ENCODE data around the gene SIT1.

SIT1 gene

GRCh38 chr9:35675732-35676392, 25.1 kb upstream of the SIT1 start:
- TF ChIP-seq GATA2 (IDR thresholded peaks at IDR 0.05; ENCODE audit: low read depth, low read length) (no peak), GATA3 (IDR thresholded peaks at IDR 0.05; ENCODE audit: low read depth, low read length) (no peak)

DNA sequence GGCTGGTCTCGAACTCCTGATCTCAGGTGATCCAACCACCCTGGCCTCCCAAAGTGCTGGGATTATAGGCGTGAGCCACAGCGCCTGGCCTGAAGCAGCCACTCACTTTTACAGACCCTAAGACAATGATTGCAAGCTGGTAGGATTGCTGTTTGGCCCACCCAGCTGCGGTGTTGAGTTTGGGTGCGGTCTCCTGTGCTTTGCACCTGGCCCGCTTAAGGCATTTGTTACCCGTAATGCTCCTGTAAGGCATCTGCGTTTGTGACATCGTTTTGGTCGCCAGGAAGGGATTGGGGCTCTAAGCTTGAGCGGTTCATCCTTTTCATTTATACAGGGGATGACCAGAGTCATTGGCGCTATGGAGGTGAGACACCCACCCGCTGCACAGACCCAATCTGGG, 24.5 kb upstream of the SIT1 start:
- TF ChIP-seq GATA2 (IDR thresholded peaks at IDR 0.05; ENCODE audit: low read depth, low read length) (no peak), GATA3 (IDR thresholded peaks at IDR 0.05; ENCODE audit: low read depth, low read length) (no peak)

DNA sequence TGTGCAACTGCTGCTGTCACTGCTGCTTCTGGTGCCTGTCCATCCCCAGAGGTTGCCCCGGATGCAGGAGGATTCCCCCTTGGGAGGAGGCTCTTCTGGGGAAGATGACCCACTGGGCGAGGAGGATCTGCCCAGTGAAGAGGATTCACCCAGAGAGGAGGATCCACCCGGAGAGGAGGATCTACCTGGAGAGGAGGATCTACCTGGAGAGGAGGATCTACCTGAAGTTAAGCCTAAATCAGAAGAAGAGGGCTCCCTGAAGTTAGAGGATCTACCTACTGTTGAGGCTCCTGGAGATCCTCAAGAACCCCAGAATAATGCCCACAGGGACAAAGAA, 23.3 kb upstream of the SIT1 start:
- no peak for TF ChIP-seq GATA2 (IDR thresholded peaks at IDR 0.05; ENCODE audit: low read depth, low read length)
- TF ChIP-seq GATA3 (IDR thresholded peaks at IDR 0.05; ENCODE audit: low read depth, low read length): no peak

DNA sequence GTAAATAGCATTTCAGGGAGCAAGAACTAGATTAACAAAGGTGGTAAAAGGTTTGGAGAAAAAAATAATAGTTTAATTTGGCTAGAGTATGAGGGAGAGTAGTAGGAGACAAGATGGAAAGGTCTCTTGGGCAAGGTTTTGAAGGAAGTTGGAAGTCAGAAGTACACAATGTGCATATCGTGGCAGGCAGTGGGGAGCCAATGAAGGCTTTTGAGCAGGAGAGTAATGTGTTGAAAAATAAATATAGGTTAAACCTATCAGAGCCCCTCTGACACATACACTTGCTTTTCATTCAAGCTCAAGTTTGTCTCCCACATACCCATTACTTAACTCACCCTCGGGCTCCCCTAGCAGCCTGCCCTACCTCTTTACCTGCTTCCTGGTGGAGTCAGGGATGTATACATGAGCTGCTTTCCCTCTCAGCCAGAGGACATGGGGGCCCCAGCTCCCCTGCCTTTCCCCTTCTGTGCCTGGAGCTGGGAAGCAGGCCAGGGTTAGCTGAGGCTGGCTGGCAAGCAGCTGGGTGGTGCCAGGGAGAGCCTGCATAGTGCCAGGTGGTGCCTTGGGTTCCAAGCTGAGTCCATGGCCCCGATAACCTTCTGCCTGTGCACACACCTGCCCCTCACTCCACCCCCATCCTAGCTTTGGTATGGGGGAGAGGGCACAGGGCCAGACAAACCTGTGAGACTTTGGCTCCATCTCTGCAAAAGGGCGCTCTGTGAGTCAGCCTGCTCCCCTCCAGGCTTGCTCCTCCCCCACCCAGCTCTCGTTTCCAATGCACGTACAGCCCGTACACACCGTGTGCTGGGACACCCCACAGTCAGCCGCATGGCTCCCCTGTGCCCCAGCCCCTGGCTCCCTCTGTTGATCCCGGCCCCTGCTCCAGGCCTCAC, 22.6 kb upstream of the SIT1 start, which contains the start of gene CA9:
Gene CA9 (plus strand): TSS at position 797 of the 893 bp plus-strand sequence. CDS start 32 bp downstream, at position 829.
- no peak for TF ChIP-seq GATA2 (IDR thresholded peaks at IDR 0.05; ENCODE audit: low read depth, low read length)
- no peak for TF ChIP-seq GATA3 (IDR thresholded peaks at IDR 0.05; ENCODE audit: low read depth, low read length)

DNA sequence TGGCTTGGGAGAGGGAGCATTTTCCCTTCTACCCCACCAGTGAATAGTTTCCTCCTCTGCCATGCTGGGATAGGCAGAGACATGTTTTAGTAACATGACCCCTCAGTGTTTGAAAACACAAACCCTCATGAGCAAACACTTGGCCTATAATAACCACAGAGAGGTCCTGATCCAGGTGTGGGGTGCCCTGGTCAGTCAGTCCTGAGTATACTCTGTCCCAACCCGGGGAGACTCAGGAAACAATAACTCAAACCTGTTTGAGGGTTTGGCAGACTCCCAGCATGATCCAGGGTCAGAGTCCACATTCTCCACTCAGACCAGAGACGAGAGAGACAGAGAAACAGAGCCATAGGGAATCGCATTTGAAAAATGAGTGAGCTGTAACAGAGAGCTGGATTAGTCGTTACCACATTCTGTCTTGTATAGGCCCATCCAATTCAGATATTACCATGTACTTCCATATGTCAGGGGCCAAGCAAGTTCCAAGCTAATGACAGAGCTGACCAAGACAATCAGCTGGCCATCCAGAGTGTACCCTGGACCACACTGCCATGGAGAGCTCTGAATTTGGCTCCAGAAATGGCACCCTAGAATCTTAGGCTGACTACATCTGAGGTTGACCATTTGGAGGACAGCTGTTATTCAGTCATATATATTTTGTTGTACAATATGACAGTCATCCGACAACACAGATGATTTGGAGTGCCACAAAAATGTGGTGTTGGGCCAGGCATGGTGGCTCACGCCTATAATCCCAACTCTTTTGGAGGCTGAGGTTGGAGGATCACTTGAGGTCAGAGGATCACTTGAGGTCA, 18.8 kb upstream of the SIT1 start:
- TF ChIP-seq GATA2 (IDR thresholded peaks at IDR 0.05; ENCODE audit: low read depth, low read length) (no peak), GATA3 (IDR thresholded peaks at IDR 0.05; ENCODE audit: low read depth, low read length) (no peak)

DNA sequence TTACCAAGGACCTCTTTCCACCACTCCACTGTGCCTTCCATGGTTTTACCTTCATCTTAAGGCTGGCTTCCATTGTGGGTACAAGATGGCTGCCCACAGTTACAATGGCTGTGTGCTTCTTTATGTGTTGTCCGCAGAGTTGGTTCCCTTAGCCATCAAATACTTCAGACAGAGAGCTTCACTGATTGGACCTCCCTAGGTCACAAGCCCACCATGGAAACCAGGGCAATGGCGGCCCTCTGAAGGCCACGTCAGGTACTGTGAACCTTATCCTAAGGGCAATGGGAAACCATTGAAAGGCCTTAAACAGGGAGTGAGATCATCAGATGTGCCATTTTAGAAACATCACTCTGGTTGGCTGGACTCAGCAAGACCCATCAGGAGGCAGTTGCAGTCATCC, 17.2 kb upstream of the SIT1 start:
- TF ChIP-seq GATA3 (IDR thresholded peaks at IDR 0.05; ENCODE audit: low read depth, low read length): no peak
- TF ChIP-seq GATA2 (IDR thresholded peaks at IDR 0.05; ENCODE audit: low read depth, low read length): no peak

DNA sequence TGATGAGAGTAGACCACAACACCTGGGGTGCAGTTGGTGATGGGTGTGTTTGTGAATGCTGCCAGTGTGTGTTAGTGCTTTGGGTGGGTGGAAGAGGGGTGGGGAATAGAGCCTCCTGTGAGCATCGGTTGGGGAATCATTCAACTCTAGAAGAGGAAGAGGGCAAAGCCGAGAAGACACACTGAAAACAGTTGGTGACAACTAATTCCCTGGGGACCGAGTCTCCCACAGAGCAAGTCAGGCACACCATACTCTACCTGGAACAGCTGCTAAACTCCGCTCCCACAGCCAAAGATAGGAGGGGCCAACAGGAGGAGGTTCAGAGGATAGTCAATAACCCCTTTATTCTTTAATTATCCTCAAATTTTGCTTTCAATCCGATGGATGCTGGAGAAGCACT, 15.8 kb upstream of the SIT1 start:
- TF ChIP-seq GATA2 (IDR thresholded peaks at IDR 0.05; ENCODE audit: low read depth, low read length): no peak
- no peak for TF ChIP-seq GATA3 (IDR thresholded peaks at IDR 0.05; ENCODE audit: low read depth, low read length)

- TF ChIP-seq GATA3 (IDR thresholded peaks at IDR 0.05; ENCODE audit: low read depth, low read length) (no peak), GATA2 (IDR thresholded peaks at IDR 0.05; ENCODE audit: low read depth, low read length) (no peak)
These were observed 15.3 kb upstream of the SIT1 start for GRCh38 chr9:35666045-35666444.

DNA sequence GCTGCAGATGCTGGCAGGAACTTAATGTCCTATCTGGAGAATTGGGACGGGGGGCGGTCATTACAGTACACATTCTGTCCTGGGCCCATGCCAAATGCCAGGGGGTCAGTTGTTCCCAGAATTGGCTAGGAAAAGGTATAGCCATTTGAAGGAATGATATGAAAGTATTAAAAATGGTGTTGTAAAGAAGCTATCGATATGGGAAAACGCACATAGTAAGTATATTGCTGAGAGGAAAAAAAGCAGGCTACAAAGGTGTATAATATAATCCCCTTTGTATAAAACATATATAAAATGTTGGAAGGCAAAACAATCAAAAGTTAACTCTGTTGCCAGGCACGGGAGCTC, 14.7 kb upstream of the SIT1 start:
- TF ChIP-seq GATA2 (IDR thresholded peaks at IDR 0.05; ENCODE audit: low read depth, low read length) (no peak), GATA3 (IDR thresholded peaks at IDR 0.05; ENCODE audit: low read depth, low read length) (no peak)

GRCh38 chr9:35664531-35665470, 14.1 kb upstream of the SIT1 start, which contains the start of gene ARHGEF39:
ARHGEF39 (minus strand) TSS chr9:35665195; CDS start chr9:35665169, 26 bp downstream.
- TF ChIP-seq GATA3 (IDR thresholded peaks at IDR 0.05; ENCODE audit: low read depth, low read length): no peak
- TF ChIP-seq GATA2 (IDR thresholded peaks at IDR 0.05; ENCODE audit: low read depth, low read length): no peak

DNA sequence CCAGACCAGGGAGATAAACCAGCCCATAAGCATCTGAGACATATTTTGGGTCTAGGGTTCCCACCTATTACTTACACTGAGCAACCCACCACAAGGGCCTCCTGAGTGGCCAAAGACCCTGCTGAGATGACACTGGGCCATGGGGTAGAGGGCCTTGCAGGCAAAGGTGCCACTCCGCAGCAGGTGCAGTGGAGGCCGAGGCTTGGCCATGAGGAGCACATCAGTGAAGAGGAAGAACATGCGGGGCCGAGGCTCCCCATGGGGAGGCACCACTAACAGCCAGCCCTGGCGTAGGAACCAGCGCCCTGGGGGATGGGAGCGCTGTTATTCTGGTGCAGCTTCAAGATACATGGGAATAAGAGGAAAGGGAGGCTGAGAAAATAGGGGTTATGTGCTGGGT, 11.7 kb upstream of the SIT1 start:
- TF ChIP-seq GATA2 (IDR thresholded peaks at IDR 0.05; ENCODE audit: low read depth, low read length) (no peak), GATA3 (IDR thresholded peaks at IDR 0.05; ENCODE audit: low read depth, low read length) (no peak)

DNA sequence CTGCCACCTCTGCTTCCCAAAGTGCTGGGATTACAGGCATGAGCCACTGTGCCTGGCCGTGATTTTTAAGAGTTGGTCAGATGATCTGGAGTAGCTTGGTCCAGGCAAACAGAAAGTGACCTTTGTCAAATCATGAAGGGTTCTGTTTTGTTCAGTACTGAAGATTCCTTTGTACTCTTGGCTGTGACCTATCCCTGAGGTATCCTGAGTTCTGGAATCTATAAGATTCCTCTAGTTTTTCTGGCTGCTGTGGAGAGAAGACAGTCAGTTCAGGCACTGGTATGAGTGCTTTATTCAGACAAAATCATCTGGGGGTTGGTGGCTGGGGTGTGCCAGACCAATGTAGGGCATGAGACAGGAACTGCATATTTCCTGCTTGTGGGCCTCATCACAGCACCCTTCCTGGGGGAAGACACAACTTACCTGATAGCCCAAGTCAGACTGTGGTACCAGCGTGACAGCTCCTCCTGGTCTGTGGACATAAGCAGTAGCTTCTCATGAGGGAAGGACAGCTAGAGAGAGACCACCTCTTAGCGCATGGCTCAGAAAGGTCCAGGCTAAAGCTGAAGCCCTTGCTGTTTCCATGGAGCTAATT, 11.1 kb upstream of the SIT1 start:
- TF ChIP-seq GATA3 (IDR thresholded peaks at IDR 0.05; ENCODE audit: low read depth, low read length) (no peak), GATA2 (IDR thresholded peaks at IDR 0.05; ENCODE audit: low read depth, low read length) (no peak)

GRCh38 chr9:35660966-35661415, 10.3 kb upstream of the SIT1 start:
- no peak for TF ChIP-seq GATA2 (IDR thresholded peaks at IDR 0.05; ENCODE audit: low read depth, low read length)
- no peak for TF ChIP-seq GATA3 (IDR thresholded peaks at IDR 0.05; ENCODE audit: low read depth, low read length)

All from SH-SY5Y (cell line).